HEK293 (cell line): Measurements from ENCODE around the gene ACTRT2.

Experiments used
- CTCF ChIA-PET: fragments of 350-600 bp; formaldehyde crosslinking; extraction: SDS; loops from one replicate; lab custom pipeline; 2021; ENCODE audit warnings: antibody characterized with exemption; lab: Yijun Ruan, JAX
- POLR2A ChIA-PET: fragments of 300-600 bp; formaldehyde crosslinking; extraction: SDS; loops from one replicate; lab custom pipeline; 2020; ENCODE audit warnings: antibody characterized with exemption, inconsistent platforms; lab: Yijun Ruan, JAX
- H3K27ac ChIP-seq: fragments of 200-500 bp; sonication (Bioruptor generic); 2 replicates; pipeline ENCODE4 v1.5.1; 2014; ENCODE audit warnings: low read depth, low read length, control low read depth, inconsistent platforms; ENCODE audit errors: extremely low read depth
- H3K36me3 ChIP-seq, 2 experiments: fragments of 200-500 bp in 1 of 2; sonication (Bioruptor generic) in 1 of 2; 1 replicate in 1 of 2; 2 replicates in 1 of 2; pipeline ENCODE4 v1.5.1; 2014 to 2017; ENCODE audit warnings: inconsistent platforms in 2 of 2, low read length in 2 of 2; ENCODE audit not compliant: control insufficient read depth in 2 of 2, insufficient read depth in 1 of 2
- H3K4me1 ChIP-seq: fragments of 200-500 bp; sonication (Bioruptor generic); 2 replicates; pipeline ENCODE4 v1.5.1; 2014; ENCODE audit warnings: mild to moderate bottlenecking, low read length, inconsistent platforms; ENCODE audit not compliant: control insufficient read depth, insufficient read depth
- H3K4me3 ChIP-seq: 2 replicates; pipeline ENCODE4 v1.5.1; 2011; ENCODE audit warnings: low read depth, mild to moderate bottlenecking, control low read depth, low read length, moderate library complexity
- H3K9me3 ChIP-seq: fragments of 200-500 bp; sonication (Bioruptor generic); 2 replicates; pipeline ENCODE4 v1.5.1; 2014; ENCODE audit warnings: low read depth, low read length, inconsistent platforms; ENCODE audit not compliant: control insufficient read depth, insufficient read depth
- AEBP2 ChIP-seq: fragments of 450-650 bp; formaldehyde crosslinking; IDR thresholded peaks from 2 replicates; pipeline ENCODE4 v1.5.1; 2016; ENCODE audit warnings: missing biosample characterization, missing genetic modification characterization, borderline replicate concordance
- BCL11B ChIP-seq: fragments of 450-650 bp; formaldehyde crosslinking; IDR thresholded peaks from 2 replicates; pipeline ENCODE4 v1.5.1; 2016; ENCODE audit warnings: low read depth, missing biosample characterization, missing genetic modification characterization
- FEZF1 ChIP-seq: fragments of 450-650 bp; formaldehyde crosslinking; IDR thresholded peaks from 2 replicates; pipeline ENCODE4 v1.5.1; 2016; ENCODE audit warnings: missing biosample characterization, missing genetic modification characterization
- HOXC10 ChIP-seq: sonication (generic); formaldehyde crosslinking; IDR thresholded peaks from 2 replicates; pipeline ENCODE4 v1.8.1; 2023; ENCODE audit warnings: mild to moderate bottlenecking, missing genetic modification reagents
- KLF17 ChIP-seq: fragments of 450-650 bp; formaldehyde crosslinking; IDR thresholded peaks from 2 replicates; pipeline ENCODE4 v1.5.1; 2016; ENCODE audit warnings: missing biosample characterization, missing genetic modification characterization
- MYNN ChIP-seq: fragments of 450-650 bp; formaldehyde crosslinking; IDR thresholded peaks from 2 replicates; pipeline ENCODE4 v1.5.1; 2016; ENCODE audit warnings: missing biosample characterization, missing genetic modification characterization, borderline replicate concordance
- OVOL3 ChIP-seq: fragments of 450-650 bp; formaldehyde crosslinking; IDR thresholded peaks from 2 replicates; pipeline ENCODE4 v1.5.1; 2016; ENCODE audit warnings: missing biosample characterization, missing genetic modification characterization
- PBX3 ChIP-seq: sonication (generic); formaldehyde crosslinking; IDR thresholded peaks from 2 replicates; pipeline ENCODE4 v1.8.1; 2022; ENCODE audit warnings: mild to moderate bottlenecking, moderate library complexity, missing genetic modification reagents
- PRDM6 ChIP-seq: fragments of 450-650 bp; formaldehyde crosslinking; IDR thresholded peaks from 2 replicates; pipeline ENCODE4 v1.5.1; 2017; ENCODE audit warnings: missing biosample characterization, missing genetic modification characterization
- TRIM28 ChIP-seq: IDR thresholded peaks from 2 replicates; pipeline ENCODE4 v1.6.1; 2011; ENCODE audit warnings: low read length, control low read depth, borderline replicate concordance
- WT1 ChIP-seq: fragments of 450-650 bp; formaldehyde crosslinking; IDR thresholded peaks from 2 replicates; pipeline ENCODE4 v1.5.1; 2016; ENCODE audit warnings: missing biosample characterization, missing genetic modification characterization
- ZBTB21 ChIP-seq: fragments of 450-650 bp; formaldehyde crosslinking; IDR thresholded peaks from 2 replicates; pipeline ENCODE4 v1.5.1; 2017; ENCODE audit warnings: missing biosample characterization, missing genetic modification characterization
- ZNF114 ChIP-seq: fragments of 450-650 bp; formaldehyde crosslinking; IDR thresholded peaks from 2 replicates; pipeline ENCODE4 v1.5.0; 2017; ENCODE audit warnings: missing biosample characterization, missing genetic modification characterization
- ZNF174 ChIP-seq: fragments of 450-650 bp; formaldehyde crosslinking; IDR thresholded peaks from 2 replicates; pipeline ENCODE4 v1.5.0; 2017; ENCODE audit warnings: missing biosample characterization, mild to moderate bottlenecking, missing genetic modification characterization
- ZNF274 ChIP-seq, 2 experiments: fragments of 200-500 bp in 1 of 2; fragments of 450-650 bp in 1 of 2; sonication (Bioruptor generic) in 1 of 2; formaldehyde crosslinking in 1 of 2; IDR thresholded peaks; 2 replicates each; pipeline versions ENCODE4 v1.5.1 to v1.6.1; 2014 to 2016; ENCODE audit warnings: borderline replicate concordance in 1 of 2, inconsistent platforms in 1 of 2, low read length in 1 of 2, missing biosample characterization in 1 of 2, missing genetic modification characterization in 1 of 2
- ZNF398 ChIP-seq: fragments of 450-650 bp; formaldehyde crosslinking; IDR thresholded peaks from 2 replicates; pipeline ENCODE4 v1.5.1; 2017; ENCODE audit warnings: missing biosample characterization, missing genetic modification characterization
- ZNF529 ChIP-seq: fragments of 450-650 bp; formaldehyde crosslinking; IDR thresholded peaks from 2 replicates; pipeline ENCODE4 v1.5.1; 2017; ENCODE audit warnings: missing genetic modification characterization, missing biosample characterization; ENCODE audit not compliant: insufficient replicate concordance
- ZNF658 ChIP-seq: fragments of 450-650 bp; formaldehyde crosslinking; IDR thresholded peaks from 2 replicates; pipeline ENCODE4; 2016; ENCODE audit warnings: missing biosample characterization, missing genetic modification characterization
- ZSCAN23 ChIP-seq: fragments of 450-650 bp; formaldehyde crosslinking; IDR thresholded peaks from 2 replicates; pipeline ENCODE4 v1.5.1; 2016; ENCODE audit warnings: missing biosample characterization, missing genetic modification characterization

Gene ACTRT2

GRCh38 chr1:3036447-3037280 lies 15.4 kb downstream of the ACTRT2 start:
- Histone ChIP-seq H3K4me1 (no peaks in the 10 kb centered on the region), H3K4me3 (no peak overlapping the region), H3K36me3 (no peaks in the 10 kb centered on the region), H3K27ac (no peak overlapping the region), H3K9me3 (no peaks in the 10 kb centered on the region)
- CTCF ChIA-PET: interaction anchor here (0.5 kb wide), 1 partner anchor 10 kb away, joined by 3 read pairs; no protein-coding TSS in a partner anchor
- POLR2A ChIA-PET: no interaction called here
- TF ChIP-seq KLF17 (tag by site-specific recombination) (no peak), PBX3 (CRISPR knock-in tag) (no peak), ZBTB21 (tag by site-specific recombination) (no peak), ZNF398 (tag by site-specific recombination) (no peak)

GRCh38 chr1:3037281-3038040 lies 16.2 kb downstream of the ACTRT2 start:
- POLR2A ChIA-PET: no interaction called here
- Histone ChIP-seq H3K4me3 (no peak overlapping the region), H3K27ac (no peak overlapping the region), H3K4me1 (no peaks in the 10 kb centered on the region), H3K36me3 (no peaks in the 10 kb centered on the region), H3K9me3 (no peaks in the 10 kb centered on the region)
- CTCF ChIA-PET: no interaction called here
- no peak for TF ChIP-seq BCL11B (tag by site-specific recombination)
- TF ChIP-seq TRIM28: no peak
- no peak for TF ChIP-seq ZNF114
- TF ChIP-seq HOXC10: no peak
- TF ChIP-seq MYNN (tag by site-specific recombination): no peak
- no peak for TF ChIP-seq ZNF274 (IDR thresholded peaks at IDR 0.05; ENCODE audit: low read length)
- no peak for TF ChIP-seq ZNF274 (tag by site-specific recombination; IDR thresholded peaks at IDR 0.05; ENCODE audit: borderline replicate concordance)
- TF ChIP-seq OVOL3 (tag by site-specific recombination): no peak
- TF ChIP-seq ZSCAN23 (tag by site-specific recombination): no peak
- no peak for TF ChIP-seq ZNF174 (tag by site-specific recombination)
- no peak for TF ChIP-seq FEZF1
- no peak for TF ChIP-seq WT1

- no peak for TF ChIP-seq AEBP2 (tag by site-specific recombination)
- no peak for TF ChIP-seq ZNF658
- no peak for TF ChIP-seq ZNF398 (tag by site-specific recombination)
- TF ChIP-seq PRDM6 (tag by site-specific recombination): no peak
- no peak for TF ChIP-seq ZNF529 (tag by site-specific recombination)
- TF ChIP-seq, all 188 proteins: peak for 0
- POLR2A ChIA-PET: no interaction called here
- no peak overlapping the region for H3K4me3 ChIP-seq
- H3K4me1 ChIP-seq: no peaks in the 10 kb centered on the region
- no peaks in the 10 kb centered on the region for H3K36me3 ChIP-seq
- CTCF ChIA-PET: no interaction called here
- no peak overlapping the region for H3K27ac ChIP-seq
- H3K9me3 ChIP-seq: no peaks in the 10 kb centered on the region
These were observed 16.9 kb downstream of the ACTRT2 start for GRCh38 chr1:3038113-3038551.
